ENCODE data around the gene PROZ.

The PROZ gene

GRCh38 chr13:113182046-113182445, 23.6 kb downstream of the PROZ start:
- DNase-seq = no peak

- no peak for DNase-seq
Observed at GRCh38 chr13:113183450-113184129, 25.1 kb downstream of the PROZ start.

GRCh38 chr13:113184568-113185440, 26.4 kb downstream of the PROZ start:
- DNase-seq = no peak

GRCh38 chr13:113186061-113186900, 27.8 kb downstream of the PROZ start:
- no peak for DNase-seq

DNA sequence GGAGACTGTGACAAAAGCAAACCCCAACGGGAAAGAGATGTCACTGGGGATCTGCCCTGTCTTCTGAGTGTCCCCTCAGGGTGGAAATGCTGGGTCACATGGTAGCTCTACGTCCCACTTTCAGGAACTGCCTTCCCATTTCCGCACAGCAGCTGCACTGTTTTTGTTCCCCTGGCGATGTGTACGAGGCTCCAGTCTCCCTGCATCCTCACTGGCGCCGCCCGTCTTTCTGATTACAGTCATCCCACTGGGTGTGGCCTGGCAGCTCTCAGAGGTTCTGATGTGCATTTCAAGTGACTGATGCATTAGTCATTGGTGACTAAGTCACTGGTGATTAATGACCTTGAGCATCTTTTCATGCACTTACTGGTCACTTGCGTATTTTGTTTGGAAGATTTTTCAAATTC, 28.8 kb downstream of the PROZ start:
- DNase-seq = peak; percentile 10

- DNase-seq = no peak
Observed at GRCh38 chr13:113187883-113188665, 29.6 kb downstream of the PROZ start.

- DNase-seq = no peak
Observed at GRCh38 chr13:113190181-113190580, 31.7 kb downstream of the PROZ start.

GRCh38 chr13:113192279-113192678, 33.8 kb downstream of the PROZ start:
- DNase-seq = no peak

GRCh38 chr13:113192902-113193301, 34.5 kb downstream of the PROZ start:
- DNase-seq = no peak

GRCh38 chr13:113195360-113195759, 36.9 kb downstream of the PROZ start:
- DNase-seq = no peak

- no peak for DNase-seq
Observed at GRCh38 chr13:113196970-113197737, 38.7 kb downstream of the PROZ start.

DNA sequence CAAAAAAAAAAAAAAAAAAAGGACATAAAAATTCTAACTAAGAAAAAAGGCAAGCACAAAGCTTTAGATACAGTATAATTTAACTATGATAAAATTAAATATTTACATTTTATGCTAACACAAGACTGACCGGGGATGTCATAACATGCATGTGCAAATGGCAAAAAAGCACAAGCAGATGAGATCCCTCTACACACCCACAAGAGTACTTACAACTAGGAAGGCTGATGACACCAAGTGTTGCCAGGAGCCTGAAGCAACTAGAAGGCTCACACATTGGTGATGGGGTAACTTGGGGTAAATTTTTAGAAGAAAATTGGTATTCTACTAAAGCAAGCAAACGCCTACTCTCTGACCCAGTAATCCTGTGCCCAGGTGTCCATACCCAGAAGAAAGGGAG, 43.4 kb downstream of the PROZ start:
- DNase-seq = no peak

DNA sequence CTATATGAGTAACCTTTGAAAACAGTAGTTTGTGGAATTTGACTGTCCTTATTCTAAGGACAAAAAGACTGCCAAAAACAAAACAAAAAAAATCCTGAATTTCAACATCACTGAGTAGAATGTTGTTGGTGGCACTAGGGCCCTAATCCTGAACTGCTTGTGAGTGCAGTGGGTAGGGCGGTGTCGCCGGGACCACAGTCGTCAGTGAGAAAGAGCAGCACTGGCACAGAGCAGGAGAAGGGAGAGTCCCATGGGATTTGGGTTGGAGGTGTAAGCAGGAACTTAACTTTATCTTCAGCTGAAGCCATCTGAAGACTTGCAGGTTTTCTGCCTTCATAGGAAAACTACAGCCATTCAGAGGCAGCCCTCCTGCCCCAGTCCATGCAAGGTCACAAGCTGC, 44.5 kb downstream of the PROZ start:
- DNase-seq = no peak

DNA sequence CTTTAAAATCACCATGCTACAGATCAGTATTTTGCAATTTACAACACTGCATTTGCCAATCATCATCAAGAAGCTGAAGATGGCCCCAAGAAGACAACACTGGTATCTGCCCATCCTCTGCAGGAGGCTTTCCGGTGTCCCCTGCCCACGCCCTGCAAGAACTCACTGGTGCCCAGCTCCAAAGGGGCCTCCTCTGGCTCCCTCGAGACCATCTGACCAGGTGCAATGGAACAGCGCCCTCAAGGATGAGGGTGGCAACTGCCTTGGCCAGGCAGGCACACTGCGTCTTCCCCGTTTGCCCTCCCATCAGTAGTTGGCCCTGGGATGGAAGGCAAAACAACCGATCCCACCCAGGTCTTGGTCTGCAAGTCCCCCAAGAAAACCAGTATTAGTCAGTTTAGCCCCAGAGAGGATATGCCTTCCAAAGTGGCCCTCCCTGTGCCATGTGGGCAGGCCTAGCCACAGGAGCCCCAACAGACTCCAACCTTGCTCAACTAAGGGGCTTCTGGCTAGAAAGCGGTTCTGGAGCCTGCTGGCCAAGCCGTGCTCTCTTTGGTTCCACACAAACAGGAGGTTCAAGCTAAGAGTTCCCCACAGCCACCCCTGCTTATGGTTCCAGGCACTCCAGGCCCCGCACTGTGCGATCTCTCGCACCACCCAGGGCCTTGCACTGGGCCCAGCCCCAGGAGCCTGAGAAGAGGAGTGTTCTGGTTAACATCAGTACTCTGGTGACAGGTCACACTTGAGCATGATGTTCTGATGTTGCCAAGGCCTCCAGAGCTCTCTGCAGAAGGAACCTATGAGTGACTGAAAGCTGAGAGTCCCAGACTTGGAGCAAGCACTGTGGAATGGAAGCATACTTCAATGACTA, 45.3 kb downstream of the PROZ start:
- DNase-seq = no peak

- DNase-seq = no peak
Observed at GRCh38 chr13:113204378-113204734, 45.9 kb downstream of the PROZ start.

DNA sequence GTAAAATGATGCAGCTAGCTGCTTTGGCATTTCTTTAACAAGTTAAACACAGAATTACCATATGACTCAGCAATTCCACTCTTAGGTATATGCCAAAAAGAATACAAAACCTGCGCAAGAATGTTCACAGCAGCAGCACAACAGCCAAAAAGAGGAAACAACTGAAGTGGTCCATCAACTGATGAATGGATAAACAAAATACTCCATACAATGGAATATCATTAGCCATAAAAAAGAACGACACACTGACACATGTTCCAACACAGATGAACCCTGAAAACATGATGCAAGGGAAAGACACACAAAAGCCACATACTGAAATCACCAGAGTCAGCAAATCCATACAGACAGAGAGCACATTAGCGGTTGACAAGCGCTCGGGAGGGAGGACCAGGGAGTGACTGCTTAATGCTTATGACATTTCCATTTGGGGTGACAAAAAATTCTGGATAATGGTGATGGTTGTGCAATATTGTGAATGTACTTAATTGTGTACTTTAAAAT, 47.0 kb downstream of the PROZ start:
- DNase-seq = no peak

DNA sequence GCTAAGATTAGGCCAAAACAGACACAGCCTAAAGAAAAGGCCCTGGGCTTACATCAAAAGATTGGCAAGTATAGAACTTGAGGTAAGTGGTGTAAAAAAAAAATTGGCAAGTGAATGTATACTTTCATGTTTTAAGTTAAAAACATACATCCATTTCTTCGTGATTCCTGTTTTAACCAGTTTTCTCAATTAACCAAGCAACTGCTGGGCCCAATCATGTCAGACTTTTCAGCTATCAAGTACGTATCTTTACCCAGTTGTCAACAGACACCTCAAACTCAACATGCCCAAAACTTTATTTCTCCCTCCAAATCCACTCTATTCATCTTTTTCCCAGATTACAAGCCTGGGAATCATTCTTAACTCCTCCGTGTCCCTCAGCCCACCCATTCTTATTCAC, 49.0 kb downstream of the PROZ start:
- DNase-seq = no peak

- DNase-seq = peak; percentile 68
Observed at GRCh38 chr13:113207890-113208420, 49.5 kb downstream of the PROZ start.

DNA sequence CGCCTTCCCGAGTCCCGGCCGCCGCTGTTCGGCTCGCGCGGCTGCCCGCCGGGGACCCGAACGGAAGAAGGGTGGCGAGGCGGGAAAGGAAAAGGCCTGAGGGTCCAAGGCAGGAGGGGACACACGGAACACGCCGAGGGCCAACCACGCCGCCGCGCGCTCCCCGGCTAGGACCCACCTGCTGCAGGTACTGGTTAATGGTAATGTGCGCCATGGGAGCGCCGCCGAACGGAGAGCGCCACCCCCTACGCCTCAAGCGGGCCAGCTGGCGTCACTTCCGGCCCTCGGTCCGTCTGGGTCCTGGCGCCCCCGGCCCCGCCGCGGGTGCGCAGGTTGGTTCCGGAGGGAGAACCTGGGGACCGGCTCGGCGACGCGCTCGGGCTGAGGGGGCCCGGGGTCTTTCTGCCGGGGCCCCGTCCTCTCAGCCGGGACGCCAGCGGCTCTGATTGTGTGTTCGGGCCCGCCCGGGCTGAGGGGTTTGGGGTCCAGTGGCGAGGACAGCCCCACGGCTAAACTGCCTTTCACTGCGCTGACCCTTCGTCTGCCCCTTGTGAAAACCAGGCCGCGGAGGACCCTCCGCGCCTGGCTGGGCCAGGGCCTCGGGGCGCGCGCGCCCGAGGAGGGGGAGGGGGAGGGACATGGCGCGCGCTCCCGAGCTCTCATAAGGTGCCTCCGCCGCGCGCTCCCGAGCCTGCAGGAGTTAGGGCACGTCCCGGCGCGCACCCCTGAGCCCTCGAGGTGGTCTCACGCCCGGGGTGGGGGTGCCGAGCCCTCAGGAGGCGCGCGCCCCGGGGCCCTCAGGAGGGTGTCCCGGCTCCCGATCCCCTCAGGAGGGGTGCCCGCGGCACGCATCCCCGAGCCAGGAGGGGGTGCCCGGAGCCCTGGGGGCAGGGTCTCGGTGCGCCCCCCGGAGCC, 50.2 kb downstream of the PROZ start, which contains the start of gene PCID2:
Gene PCID2, minus strand, starts transcription at position 249 of the 915 bp plus-strand sequence. Its CDS starts 35 bp downstream, at position 214.
- DNase-seq = peak; percentile 92
